IMR-90 (cell line): ENCODE measurements around the gene PRSS53. TPM values are rescaled to one million over a fixed set of nuclear protein-coding genes. Genes with fewer than 3 reads are reported as not detected.
A peak's percentile ranks its signal among the peaks of the same experiment; 100 is the strongest.

Experiments
- ATAC-seq: fragments of 200-7000 bp; cut with Tn5 transposase; 2 replicates; pipeline ENCODE4 v1.9.1; 2020; ENCODE audit warnings: low read depth, mild to moderate bottlenecking, moderate library complexity
- BruUV-seq: library from RNA; stranded (reverse); fragments of 400-500 nt; replicated peaks from 2 replicates; lab custom pipeline; 2021; lab: Mats Ljungman, UMichigan
- CTCF ChIA-PET: fragments of 300-600 bp; formaldehyde crosslinking; extraction: SDS; loops from one replicate; lab custom pipeline; 2021; ENCODE audit warnings: antibody characterized with exemption; lab: Yijun Ruan, JAX
- POLR2A ChIA-PET: fragments of 300-600 bp; sonication (Branson Sonifier 250); formaldehyde crosslinking; loops from one replicate; lab custom pipeline; 2022; ENCODE audit warnings: antibody characterized with exemption; ENCODE audit not compliant: unreplicated experiment; lab: Charles Lee
- DNase-seq: peaks from one replicate; pipeline ENCODE4 v3.0.0; 2013
- H2AFZ ChIP-seq: replicated peaks from 2 replicates; pipeline ENCODE3; 2013; ENCODE audit warnings: low read length, mild to moderate bottlenecking; ENCODE audit not compliant: poor library complexity
- H2AK5ac ChIP-seq: 2 replicates; pipeline ENCODE4 v1.6.1; 2013; ENCODE audit warnings: low read depth, low read length, inconsistent platforms
- H2AK9ac ChIP-seq: replicated peaks from 2 replicates; pipeline ENCODE3; 2013; ENCODE audit warnings: mild to moderate bottlenecking, low read depth, low read length, moderate library complexity; ENCODE audit not compliant: poor library complexity
- H2BK120ac ChIP-seq: 2 replicates; pipeline ENCODE4 v1.6.1; 2013; ENCODE audit warnings: low read depth, low read length, inconsistent platforms
- H2BK15ac ChIP-seq: 3 replicates; pipeline ENCODE4 v1.6.1; 2013; ENCODE audit warnings: low read depth, low read length, inconsistent platforms
- H2BK20ac ChIP-seq: 2 replicates; pipeline ENCODE4 v1.6.1; 2013; ENCODE audit warnings: low read depth, mild to moderate bottlenecking, inconsistent platforms, low read length, moderate library complexity
- H2BK5ac ChIP-seq: 2 replicates; pipeline ENCODE4 v1.6.1; 2013; ENCODE audit warnings: mild to moderate bottlenecking, low read depth, low read length, inconsistent platforms; ENCODE audit not compliant: poor library complexity, severe bottlenecking
- H3K14ac ChIP-seq: replicated peaks from 2 replicates; pipeline ENCODE4 v1.6.1; 2013; ENCODE audit warnings: low read depth, low read length, inconsistent platforms
- H3K18ac ChIP-seq: 2 replicates; pipeline ENCODE4 v1.6.1; 2013; ENCODE audit warnings: low read depth, low read length, control low read depth
- H3K23ac ChIP-seq: 2 replicates; pipeline ENCODE4 v1.6.1; 2013; ENCODE audit warnings: low read depth, low read length, inconsistent platforms
- H3K27ac ChIP-seq: 2 replicates; pipeline ENCODE4 v1.5.1; 2013; ENCODE audit warnings: mild to moderate bottlenecking, control low read depth, low read length; ENCODE audit not compliant: insufficient read depth
- H3K27me3 ChIP-seq: 2 replicates; pipeline ENCODE4 v1.6.1; 2013; ENCODE audit warnings: low read length; ENCODE audit not compliant: control insufficient read depth, insufficient read depth
- H3K36me3 ChIP-seq: 2 replicates; pipeline ENCODE4 v1.6.1; 2013; ENCODE audit warnings: low read length, mixed read lengths; ENCODE audit not compliant: control insufficient read depth, insufficient read depth
- H3K4ac ChIP-seq: 2 replicates; pipeline ENCODE4 v1.6.1; 2013; ENCODE audit warnings: low read depth, low read length, inconsistent platforms
- H3K4me1 ChIP-seq: 2 replicates; pipeline ENCODE4 v1.6.1; 2013; ENCODE audit warnings: low read length, mixed read lengths; ENCODE audit not compliant: control insufficient read depth, insufficient read depth
- H3K4me2 ChIP-seq: 2 replicates; pipeline ENCODE4 v1.6.1; 2013; ENCODE audit warnings: low read depth, mild to moderate bottlenecking, control low read depth, low read length, moderate library complexity
- H3K4me3 ChIP-seq: 2 replicates; pipeline ENCODE4 v1.5.1; 2013; ENCODE audit warnings: low read depth, mild to moderate bottlenecking, control low read depth, low read length, moderate library complexity; ENCODE audit not compliant: insufficient read depth
- H3K56ac ChIP-seq: 2 replicates; pipeline ENCODE4 v1.6.1; 2013; ENCODE audit warnings: low read length, inconsistent platforms; ENCODE audit not compliant: insufficient read depth; ENCODE audit errors: extremely low read depth
- H3K79me1 ChIP-seq, 2 experiments: 2 replicates each; pipeline ENCODE4 v1.6.1; 2013; ENCODE audit warnings: low read length in 2 of 2, inconsistent platforms in 1 of 2, low read depth in 1 of 2
- H3K9ac ChIP-seq: 2 replicates; pipeline ENCODE4 v1.6.1; 2013; ENCODE audit warnings: low read depth, low read length, control low read depth
- H3K9me1 ChIP-seq: 2 replicates; pipeline ENCODE4 v1.6.1; 2013; ENCODE audit warnings: low read length, inconsistent platforms; ENCODE audit not compliant: insufficient read depth
- H3K9me3 ChIP-seq: 2 replicates; pipeline ENCODE4 v1.6.1; 2013; ENCODE audit warnings: low read length; ENCODE audit not compliant: control insufficient read depth, insufficient read depth
- H4K20me1 ChIP-seq: 2 replicates; pipeline ENCODE4 v1.6.1; 2013; ENCODE audit warnings: low read length, inconsistent platforms; ENCODE audit not compliant: insufficient read depth
- H4K5ac ChIP-seq: 2 replicates; pipeline ENCODE4 v1.6.1; 2013; ENCODE audit warnings: mild to moderate bottlenecking, low read depth, low read length, control low read depth
- H4K8ac ChIP-seq, 2 experiments: 2 replicates each; pipeline ENCODE4 v1.6.1; 2013; ENCODE audit warnings: low read depth in 2 of 2, low read length in 2 of 2, control low read depth in 1 of 2, inconsistent platforms in 1 of 2
- H4K91ac ChIP-seq: 2 replicates; pipeline ENCODE4 v1.6.1; 2013; ENCODE audit warnings: low read depth, low read length, inconsistent platforms; ENCODE audit not compliant: insufficient read depth
- BHLHE40 ChIP-seq: fragments of 150-350 bp; IDR thresholded peaks from 2 replicates; pipeline ENCODE4 v1.6.1; 2016; ENCODE audit warnings: mild to moderate bottlenecking, low read depth, low read length
- POLR2A ChIP-seq: IDR thresholded peaks from 2 replicates; pipeline ENCODE4 v1.6.1; 2012; ENCODE audit warnings: mild to moderate bottlenecking, low read depth, low read length
- RAD21 ChIP-seq: IDR thresholded peaks from 2 replicates; pipeline ENCODE4 v1.6.1; 2012; ENCODE audit warnings: low read length, improper control_type of control experiment
- SMC3 ChIP-seq: fragments of 150-350 bp; IDR thresholded peaks from 2 replicates; pipeline ENCODE4 v1.6.1; 2016; ENCODE audit warnings: low read depth, mild to moderate bottlenecking, antibody characterized with exemption, low read length, moderate library complexity
- WGBS, 2 experiments: methylation state at CpG; one replicate each; pipeline versions ENCODE4 v1.1.5 to v1.1.7; 2013; ENCODE audit warnings: missing lambda C conversion rate in 2 of 2; ENCODE audit not compliant: insufficient read length in 1 of 2; ENCODE audit errors: extremely low coverage in 2 of 2; 5-methylcytosine and 5-hydroxymethylcytosine counted together
- dilution Hi-C: fragments of 300-500 bp; cut with HindIII; formaldehyde crosslinking; loops from one replicate; pipeline ENCODE4 v1.14.3; 2018; ENCODE audit warnings: low sequenced_read_pairs; ENCODE audit not compliant: unreplicated experiment
- in situ Hi-C: fragments of 300-500 bp; cut with MboI; formaldehyde crosslinking; loops from 3 replicates; pipeline ENCODE4 v1.14.3; 2019; ENCODE audit warnings: low sequenced_read_pairs, inconsistent platforms, mixed read lengths
- intact Hi-C: fragments of 100-400 bp; cut with micrococcal nuclease; formaldehyde crosslinking; loops from 2 replicates; pipeline ENCODE4 v1.10.0; 2022
- polyA plus RNA-seq, 3 experiments: library from polyadenylated mRNA; depleted of rRNA; stranded (reverse); fragments of >200 nt; gene quantifications; 2 replicates each; pipeline ENCODE4 v1.2.3, GENCODE V29; 2012; ENCODE audit warnings: low replicate concordance in 1 of 3
- total RNA-seq: library from RNA; depleted of rRNA; stranded (reverse); fragments of >200 nt; gene quantifications from 2 replicates; pipeline ENCODE4 v1.2.3, GENCODE V29; 2012

The PRSS53 gene
- total and polyA plus RNA-seq, 2 of the 4 experiments (the other 2 are of a cell fraction), result 0.72 to 5.9 TPM

- Histone ChIP-seq H2BK20ac (no peak overlapping the region), H2AFZ (peak overlapping the region; percentile 44), H3K4me1 (peaks cover 14% of the 10 kb centered on the region), H4K5ac (no peak overlapping the region), H4K20me1 (no peaks in the 10 kb centered on the region), H3K4me2 (no peak overlapping the region), H4K91ac (no peak overlapping the region), H3K14ac (no peak overlapping the region; the same call in 1 of the 2 replicates), H2AK5ac (no peak overlapping the region), H2BK15ac (no peak overlapping the region), H3K27me3 (no peaks in the 10 kb centered on the region; the same call in 1 of the 2 replicates), H4K8ac (no peak overlapping the region), H3K9me1 (peaks cover 11% of the 10 kb centered on the region), H3K4me3 (no peak overlapping the region), H3K27ac (no peak overlapping the region), H3K9me3 (no peaks in the 10 kb centered on the region), H3K9ac (no peak overlapping the region), H3K18ac (no peak overlapping the region), H3K79me1 (peaks cover 0 to 7% of the 10 kb centered on the region in 2 experiments; a peak in 1 of 4 replicates), H3K56ac (no peak overlapping the region), H3K23ac (0 out of 2 replicates have a peak overlapping the region, but pooled peaks have one; percentile 27), H2BK5ac (no peak overlapping the region), H3K36me3 (peaks cover 13% of the 10 kb centered on the region), H3K4ac (no peak overlapping the region), H2AK9ac (peak overlapping the region; percentile 42), H2BK120ac (0 out of 2 replicates have a peak overlapping the region, but pooled peaks have one; percentile 23)
- CTCF ChIA-PET, result no interaction called here
- dilution Hi-C loops (no loop called here), intact Hi-C loops (no loop called here), in situ Hi-C loops (no loop called here)
- POLR2A ChIA-PET, result no interaction called here
- TF ChIP-seq RAD21 (no peak), BHLHE40 (no peak), SMC3 (no peak), POLR2A (no peak)
- ATAC-seq, result no peak
- no peak for DNase-seq
- BruUV-seq, result no TSS peak
- WGBS, 2 experiments, result no CpG with 5 or more reads among the region's 18 CpGs
Measured at GRCh38 chr16:31134625-31135534, 46.1 kb upstream of the PRSS53 start.
